OCI-LY7 (cell line): ENCODE measurements around the gene DIAPH3. TPM values are rescaled to one million over a fixed set of nuclear protein-coding genes. Genes with fewer than 3 reads are reported as not detected.

Source experiments
- BruUV-seq: library from RNA; stranded (reverse); fragments of 400-500 nt; replicated peaks from 2 replicates; lab custom pipeline; 2021; lab: Mats Ljungman, UMichigan
- CTCF ChIA-PET: fragments of 300-600 bp; sonication (Branson Sonifier 250); formaldehyde crosslinking; loops from one replicate; lab custom pipeline; 2022; ENCODE audit warnings: antibody characterized with exemption; ENCODE audit not compliant: unreplicated experiment; lab: Charles Lee
- POLR2A ChIA-PET: fragments of 300-600 bp; sonication (Branson Sonifier 250); formaldehyde crosslinking; loops from one replicate; lab custom pipeline; 2022; ENCODE audit warnings: antibody characterized with exemption; lab: Charles Lee
- DNase-seq: peaks from one replicate; pipeline ENCODE4 v3.0.0-alpha.2; 2015; ENCODE audit warnings: low spot score
- H2AFZ ChIP-seq: fragments of 200-600 bp; sonication (generic), shearing (Covaris generic); 2 replicates; pipeline ENCODE4 v1.6.1; 2014; ENCODE audit warnings: mild to moderate bottlenecking, antibody characterized with exemption, low read length, moderate library complexity
- H3K27ac ChIP-seq: fragments of 200-600 bp; sonication (generic); 2 replicates; pipeline ENCODE4 v1.5.1; 2014; ENCODE audit warnings: mixed run types, low read depth, mild to moderate bottlenecking, moderate library complexity, low read length, inconsistent platforms; ENCODE audit not compliant: poor library complexity, severe bottlenecking
- H3K36me3 ChIP-seq: fragments of 200-600 bp; sonication (generic); 2 replicates; pipeline ENCODE4 v1.6.1; 2014; ENCODE audit warnings: mild to moderate bottlenecking, antibody characterized with exemption, low read length, moderate library complexity, mixed read lengths; ENCODE audit not compliant: insufficient read depth
- H3K4me1 ChIP-seq: fragments of 200-600 bp; sonication (generic); 2 replicates; pipeline ENCODE4 v1.5.1; 2014; ENCODE audit warnings: mild to moderate bottlenecking, low read length; ENCODE audit not compliant: insufficient read depth, poor library complexity, severe bottlenecking
- H3K4me2 ChIP-seq: fragments of 200-600 bp; sonication (generic); 2 replicates; pipeline ENCODE4 v1.6.1; 2014; ENCODE audit warnings: mild to moderate bottlenecking, low read length
- H3K4me3 ChIP-seq: fragments of 200-600 bp; sonication (generic); 2 replicates; pipeline ENCODE4 v1.5.1; 2014; ENCODE audit warnings: mild to moderate bottlenecking, low read depth, low read length; ENCODE audit not compliant: poor library complexity, severe bottlenecking
- H3K79me2 ChIP-seq: fragments of 200-600 bp; sonication (generic); 2 replicates; pipeline ENCODE4 v1.6.1; 2016; ENCODE audit warnings: low read depth, mild to moderate bottlenecking, low read length, moderate library complexity, mixed read lengths; ENCODE audit not compliant: insufficient read depth
- H3K9me2 ChIP-seq: fragments of 200-600 bp; sonication (generic); 2 replicates; pipeline ENCODE4 v1.6.1; 2016; ENCODE audit warnings: mild to moderate bottlenecking, low read length, mixed read lengths; ENCODE audit not compliant: insufficient read depth
- H3K9me3 ChIP-seq: fragments of 200-600 bp; sonication (generic); 2 replicates; pipeline ENCODE4 v1.6.1; 2014; ENCODE audit warnings: mild to moderate bottlenecking, mixed run types, low read length, mixed read lengths
- H4K20me1 ChIP-seq: fragments of 200-600 bp; sonication (generic); 2 replicates; pipeline ENCODE4 v1.6.1; 2014; ENCODE audit warnings: mild to moderate bottlenecking, antibody characterized with exemption, low read length, moderate library complexity, mixed read lengths; ENCODE audit not compliant: insufficient read depth
- EZH2phosphoT487 ChIP-seq: fragments of 200-600 bp; sonication (generic); IDR thresholded peaks from 2 replicates; pipeline ENCODE4 v1.6.1; 2018; ENCODE audit warnings: low read depth, borderline replicate concordance, mild to moderate bottlenecking, mixed run types, antibody characterized with exemption, low read length, moderate library complexity, mixed read lengths
- intact Hi-C: fragments of 100-400 bp; cut with micrococcal nuclease; formaldehyde crosslinking; loops from one replicate; pipeline ENCODE4 v1.10.0; 2022; ENCODE audit not compliant: unreplicated experiment
- total RNA-seq, 2 experiments: library from RNA; depleted of rRNA in 1 of 2; stranded (reverse); fragments of >200 nt in 1 of 2; shearing (Covaris generic) in 1 of 2; gene quantifications; 2 replicates each; pipeline ENCODE4 v1.2.3, GENCODE V29; 2014 to 2022
- TF ChIP-seq, protein P1 (sequence below): fragments of 200-600 bp; sonication (generic); conservative IDR thresholded peaks from 2 replicates; pipeline ENCODE4 v1.5.1; 2014; ENCODE audit warnings: mild to moderate bottlenecking, antibody characterized with exemption, low read length, moderate library complexity, mixed read lengths

The DIAPH3 gene
- total RNA-seq, 2 experiments from 2014 or later = 33.5 to 37.2 TPM

DNA sequence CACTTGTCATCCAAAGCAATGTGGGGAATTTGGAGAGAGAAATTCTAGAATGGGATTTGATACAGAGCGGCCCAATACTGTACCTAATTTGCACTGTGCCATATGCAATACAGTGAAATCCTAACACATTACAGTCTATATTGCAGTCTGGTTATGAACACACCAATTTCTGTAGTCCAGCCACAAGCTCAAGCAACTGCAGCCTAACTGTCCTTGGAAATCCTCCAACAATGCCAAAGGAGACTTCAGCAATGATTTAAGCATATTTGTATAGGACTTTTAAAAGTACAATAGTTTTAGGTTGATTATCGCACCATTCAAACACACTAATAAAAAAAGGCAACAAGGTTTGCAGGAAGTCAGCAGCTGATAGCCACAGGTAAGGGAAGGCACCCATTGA lies 17.3 kb downstream of the DIAPH3 start:
- Histone ChIP-seq H3K4me3 (no peak overlapping the region), H3K27ac (no peak overlapping the region), H3K9me3 (no peaks in the 10 kb centered on the region), H3K4me2 (no peak overlapping the region), H3K36me3 (no peaks in the 10 kb centered on the region; the same call in 1 of the 2 replicates), H2AFZ (no peak overlapping the region), H3K9me2 (no peaks in the 10 kb centered on the region), H3K4me1 (peaks cover 6% of the 10 kb centered on the region), H4K20me1 (peaks cover 6% of the 10 kb centered on the region; the same call in 1 of the 2 replicates), H3K79me2 (peaks cover 71% of the 10 kb centered on the region)
- ChIA-PET CTCF (interaction anchor here (1.0 kb wide), 1 partner anchor 10 kb away, joined by 3 read pairs; no protein-coding TSS in a partner anchor), POLR2A (interaction anchor here (0.6 to 1.2 kb wide), 3 partner anchors 14 to 86 kb away, joined by 3 to 4 read pairs (median 3); no protein-coding TSS in a partner anchor)
- no peak for DNase-seq
- TF ChIP-seq, protein P1, sequence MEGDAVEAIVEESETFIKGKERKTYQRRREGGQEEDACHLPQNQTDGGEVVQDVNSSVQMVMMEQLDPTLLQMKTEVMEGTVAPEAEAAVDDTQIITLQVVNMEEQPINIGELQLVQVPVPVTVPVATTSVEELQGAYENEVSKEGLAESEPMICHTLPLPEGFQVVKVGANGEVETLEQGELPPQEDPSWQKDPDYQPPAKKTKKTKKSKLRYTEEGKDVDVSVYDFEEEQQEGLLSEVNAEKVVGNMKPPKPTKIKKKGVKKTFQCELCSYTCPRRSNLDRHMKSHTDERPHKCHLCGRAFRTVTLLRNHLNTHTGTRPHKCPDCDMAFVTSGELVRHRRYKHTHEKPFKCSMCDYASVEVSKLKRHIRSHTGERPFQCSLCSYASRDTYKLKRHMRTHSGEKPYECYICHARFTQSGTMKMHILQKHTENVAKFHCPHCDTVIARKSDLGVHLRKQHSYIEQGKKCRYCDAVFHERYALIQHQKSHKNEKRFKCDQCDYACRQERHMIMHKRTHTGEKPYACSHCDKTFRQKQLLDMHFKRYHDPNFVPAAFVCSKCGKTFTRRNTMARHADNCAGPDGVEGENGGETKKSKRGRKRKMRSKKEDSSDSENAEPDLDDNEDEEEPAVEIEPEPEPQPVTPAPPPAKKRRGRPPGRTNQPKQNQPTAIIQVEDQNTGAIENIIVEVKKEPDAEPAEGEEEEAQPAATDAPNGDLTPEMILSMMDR = no peak
- no peak for TF ChIP-seq EZH2phosphoT487
- intact Hi-C loops = no loop called here
- BruUV-seq = no TSS peak

DNA sequence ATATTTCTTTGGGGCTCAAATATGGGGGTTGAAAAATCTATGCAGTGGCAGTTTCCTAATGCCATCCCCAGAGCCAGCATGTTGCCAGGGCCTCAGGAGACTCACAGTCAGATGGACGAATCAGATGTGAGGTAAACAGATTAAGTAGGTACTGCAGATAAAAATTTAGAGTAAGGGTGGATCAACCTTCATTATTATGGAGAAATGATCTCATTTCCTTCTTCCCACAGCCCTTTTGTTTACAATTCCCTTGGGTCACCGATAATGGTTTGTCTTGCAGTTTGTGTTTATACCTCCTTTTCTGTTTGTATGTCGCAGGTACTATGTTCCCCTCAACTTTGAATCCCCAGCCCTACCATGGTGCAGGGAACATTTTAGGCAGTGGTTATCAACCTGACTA lies 20.0 kb downstream of the DIAPH3 start:
- no peak overlapping the region for H3K27ac ChIP-seq
- H3K4me1 ChIP-seq = peaks cover under 1% of the 10 kb centered on the region
- H3K9me2 ChIP-seq = no peaks in the 10 kb centered on the region
- H3K4me2 ChIP-seq = no peak overlapping the region
- TF ChIP-seq, protein P1 = no peak
- TF ChIP-seq EZH2phosphoT487 = no peak
- no peak overlapping the region for H3K4me3 ChIP-seq
- H3K79me2 ChIP-seq = peaks cover 72% of the 10 kb centered on the region
- BruUV-seq = no TSS peak
- intact Hi-C loops = no loop called here
- H3K36me3 ChIP-seq = no peaks in the 10 kb centered on the region
- CTCF ChIA-PET = no interaction called here
- H2AFZ ChIP-seq = no peak overlapping the region
- no peak for DNase-seq
- POLR2A ChIA-PET = interaction anchor here (0.6 kb wide), 1 partner anchor 253 kb away, joined by 3 read pairs; the partner anchor contains the start of gene TDRD3
- H4K20me1 ChIP-seq = peaks cover 16% of the 10 kb centered on the region; the same call in 1 of the 2 replicates
- no peaks in the 10 kb centered on the region for H3K9me3 ChIP-seq

DNA sequence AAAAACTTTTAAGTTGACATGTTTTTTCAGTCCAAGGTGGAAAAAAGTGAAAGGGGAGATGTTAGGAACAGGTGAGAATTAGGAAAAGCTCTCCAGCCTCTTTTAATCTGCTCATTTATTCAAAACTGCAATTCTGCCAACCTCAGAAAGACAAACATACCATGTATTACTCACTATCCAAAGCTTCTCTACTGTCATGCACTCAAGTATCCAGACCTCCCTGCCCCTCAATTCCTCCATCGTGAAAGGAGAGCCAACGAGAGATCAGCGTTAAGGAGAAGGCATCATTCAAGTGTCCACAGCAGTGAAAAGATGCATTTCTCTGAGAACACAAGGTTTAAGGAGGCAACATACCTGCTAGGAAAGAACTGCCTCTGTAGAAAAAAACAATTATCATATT lies 24.5 kb downstream of the DIAPH3 start:
- no peaks in the 10 kb centered on the region for H3K9me3 ChIP-seq
- H3K9me2 ChIP-seq = no peaks in the 10 kb centered on the region
- intact Hi-C loops = no loop called here
- no peak overlapping the region for H3K4me3 ChIP-seq
- TF ChIP-seq, protein P1 = no peak
- no peak for TF ChIP-seq EZH2phosphoT487
- no peak overlapping the region for H3K4me2 ChIP-seq
- peaks cover 55% of the 10 kb centered on the region for H3K79me2 ChIP-seq
- CTCF ChIA-PET = no interaction called here
- no peaks in the 10 kb centered on the region for H3K4me1 ChIP-seq
- no TSS peak for BruUV-seq
- H4K20me1 ChIP-seq = peaks cover 10% of the 10 kb centered on the region; the same call in 1 of the 2 replicates
- DNase-seq = no peak
- H3K36me3 ChIP-seq = peaks cover 2% of the 10 kb centered on the region; the same call in 1 of the 2 replicates
- no peak overlapping the region for H2AFZ ChIP-seq
- no peak overlapping the region for H3K27ac ChIP-seq
- POLR2A ChIA-PET = interaction anchor here (1.7 kb wide), 1 partner anchor 14 kb away, joined by 5 read pairs; no protein-coding TSS in a partner anchor
